Measurements from ENCODE around the gene ELAVL2. TPM values are rescaled to one million over a fixed set of nuclear protein-coding genes. Genes with fewer than 3 reads are reported as not detected.

ELAVL2 gene
- total RNA-seq, 1 donor from 2014 or later = 11.6 TPM

GRCh38 chr9:23814243-23814642, 11.8 kb downstream of the ELAVL2 start:
- DNase-seq (ENCODE audit: extremely low spot score, unreplicated experiment) = no peak
- Mint-ChIP-seq H3K27ac (no peak overlapping the region), H3K4me1 (ENCODE audit: unreplicated experiment) (no peaks in the 10 kb centered on the region), H3K36me3 (no peaks in the 10 kb centered on the region), H3K4me3 (no peak overlapping the region), H3K27me3 (peaks cover 36% of the 10 kb centered on the region), H3K9me3 (no peaks in the 10 kb centered on the region)
- TF ChIP-seq CTCF (conservative IDR thresholded peaks at IDR 0.05) = no peak

- H3K4me3 Mint-ChIP-seq = no peak overlapping the region
- H3K36me3 Mint-ChIP-seq = no peaks in the 10 kb centered on the region
- no peak overlapping the region for H3K27ac Mint-ChIP-seq
- no peaks in the 10 kb centered on the region for H3K9me3 Mint-ChIP-seq
- no peak for TF ChIP-seq CTCF (conservative IDR thresholded peaks at IDR 0.05)
- no peaks in the 10 kb centered on the region for H3K4me1 Mint-ChIP-seq (ENCODE audit: unreplicated experiment)
- H3K27me3 Mint-ChIP-seq = peaks cover 20% of the 10 kb centered on the region
- DNase-seq (ENCODE audit: extremely low spot score, unreplicated experiment) = no peak
These were observed 13.4 kb downstream of the ELAVL2 start for GRCh38 chr9:23812673-23813072.

- Mint-ChIP-seq H3K9me3 (no peaks in the 10 kb centered on the region), H3K4me3 (no peak overlapping the region), H3K4me1 (ENCODE audit: unreplicated experiment) (no peaks in the 10 kb centered on the region), H3K36me3 (no peaks in the 10 kb centered on the region), H3K27ac (no peak overlapping the region), H3K27me3 (peaks cover 14% of the 10 kb centered on the region)
- DNase-seq (ENCODE audit: extremely low spot score, unreplicated experiment) = no peak
- no peak for TF ChIP-seq CTCF (conservative IDR thresholded peaks at IDR 0.05)
These were observed 14.4 kb downstream of the ELAVL2 start for GRCh38 chr9:23811633-23812032.

GRCh38 chr9:23803216-23803615, 22.8 kb downstream of the ELAVL2 start:
- no peak for DNase-seq (ENCODE audit: extremely low spot score, unreplicated experiment)
- TF ChIP-seq CTCF (conservative IDR thresholded peaks at IDR 0.05) = no peak
- H3K27ac Mint-ChIP-seq = no peak overlapping the region
- H3K4me3 Mint-ChIP-seq = no peak overlapping the region
- H3K36me3 Mint-ChIP-seq = no peaks in the 10 kb centered on the region
- H3K27me3 Mint-ChIP-seq = no peaks in the 10 kb centered on the region
- no peaks in the 10 kb centered on the region for H3K9me3 Mint-ChIP-seq
- H3K4me1 Mint-ChIP-seq (ENCODE audit: unreplicated experiment) = no peaks in the 10 kb centered on the region

- DNase-seq (ENCODE audit: extremely low spot score, unreplicated experiment) = no peak
- Mint-ChIP-seq H3K27me3 (no peaks in the 10 kb centered on the region), H3K27ac (no peak overlapping the region), H3K36me3 (no peaks in the 10 kb centered on the region), H3K9me3 (no peaks in the 10 kb centered on the region), H3K4me1 (ENCODE audit: unreplicated experiment) (no peaks in the 10 kb centered on the region), H3K4me3 (no peak overlapping the region)
- no peak for TF ChIP-seq CTCF (conservative IDR thresholded peaks at IDR 0.05)
These were observed 24.5 kb downstream of the ELAVL2 start for GRCh38 chr9:23801523-23801922.

GRCh38 chr9:23799521-23799920, 26.5 kb downstream of the ELAVL2 start:
- TF ChIP-seq CTCF (conservative IDR thresholded peaks at IDR 0.05) = no peak
- Mint-ChIP-seq H3K9me3 (no peaks in the 10 kb centered on the region), H3K27me3 (no peaks in the 10 kb centered on the region), H3K4me3 (no peak overlapping the region), H3K36me3 (no peaks in the 10 kb centered on the region), H3K4me1 (ENCODE audit: unreplicated experiment) (no peaks in the 10 kb centered on the region), H3K27ac (no peak overlapping the region)
- no peak for DNase-seq (ENCODE audit: extremely low spot score, unreplicated experiment)
